GM21360 (cell line): ENCODE measurements around the gene CNOT6L.
"Not testable (repeated sequence)": the region's sequence is repeated elsewhere in the genome, so short reads cannot be mapped to it uniquely, and the experiment has no call there.

Experiments
- ATAC-seq: cut with Tn5 transposase; IDR thresholded peaks from one replicate; pipeline ENCODE4 v1.9.1; 2021; ENCODE audit warnings: mild to moderate bottlenecking, moderate library complexity; ENCODE audit not compliant: unreplicated experiment

Gene CNOT6L

GRCh38 chr4:77818602-77819403 lies at the start of gene CNOT6L:
Gene CNOT6L, minus strand, starts transcription at chr4:77819368. Its CDS starts 60 bp downstream, at chr4:77819308.
- ATAC-seq, result peak; percentile 31

- ATAC-seq, result no peak
Measured at GRCh38 chr4:77865259-77865658, 46.1 kb upstream of the CNOT6L start.

GRCh38 chr4:77863341-77863740 lies 44.2 kb upstream of the CNOT6L start:
- ATAC-seq, result not testable (repeated sequence)

GRCh38 chr4:77862478-77863216 lies 43.5 kb upstream of the CNOT6L start, which contains the start of gene MRPL1:
Gene MRPL1, plus strand, starts transcription at chr4:77862830. Its CDS starts 19 bp downstream, at chr4:77862849.
- ATAC-seq, result peak; percentile 83

GRCh38 chr4:77861495-77861894 lies 42.3 kb upstream of the CNOT6L start:
- no peak for ATAC-seq

GRCh38 chr4:77859256-77859655 lies 40.1 kb upstream of the CNOT6L start:
- no peak for ATAC-seq

- ATAC-seq, result no peak
Measured at GRCh38 chr4:77856152-77856551, 37.0 kb upstream of the CNOT6L start.

- no peak for ATAC-seq
Measured at GRCh38 chr4:77854431-77855111, 35.4 kb upstream of the CNOT6L start.

- ATAC-seq, result peak; percentile 89
Measured at GRCh38 chr4:77852892-77853495, 33.8 kb upstream of the CNOT6L start.

- ATAC-seq, result no peak
Measured at GRCh38 chr4:77849278-77849965, 30.3 kb upstream of the CNOT6L start.

- ATAC-seq, result no peak
Measured at GRCh38 chr4:77848508-77848907, 29.3 kb upstream of the CNOT6L start.

- ATAC-seq, result no peak
Measured at GRCh38 chr4:77845929-77846328, 26.8 kb upstream of the CNOT6L start.

GRCh38 chr4:77845400-77845799 lies 26.2 kb upstream of the CNOT6L start:
- ATAC-seq, result no peak

- no peak for ATAC-seq
Measured at GRCh38 chr4:77844363-77844762, 25.2 kb upstream of the CNOT6L start.

- ATAC-seq, result no peak
Measured at GRCh38 chr4:77843628-77844027, 24.5 kb upstream of the CNOT6L start.

- ATAC-seq, result no peak
Measured at GRCh38 chr4:77834403-77834802, 15.2 kb upstream of the CNOT6L start.

- ATAC-seq, result no peak
Measured at GRCh38 chr4:77833126-77833724, 14.1 kb upstream of the CNOT6L start.

- ATAC-seq, result no peak
Measured at GRCh38 chr4:77827343-77827742, 8.2 kb upstream of the CNOT6L start.

- no peak for ATAC-seq
Measured at GRCh38 chr4:77826275-77826674, 7.1 kb upstream of the CNOT6L start.

GRCh38 chr4:77821775-77822174 lies 2.6 kb upstream of the CNOT6L start:
- no peak for ATAC-seq
